Right lobe of liver (tissue), 4 donors: ENCODE measurements around the gene PLIN3.

Source experiments
- CTCF ChIP-seq, 4 donors: fragments of 200-600 bp in 3 of 4; fragments of 450-650 bp in 1 of 4; IDR thresholded peaks; one replicate each; pipeline versions ENCODE4 v1.5.1 to v1.8.0; 2016 to 2022; ENCODE audit warnings: antibody characterized with exemption in 4 of 4, mild to moderate bottlenecking in 2 of 4
- POLR2A ChIP-seq: fragments of 450-650 bp; IDR thresholded peaks from one replicate; pipeline ENCODE4 v1.6.1; 2017; ENCODE audit warnings: antibody characterized with exemption, mild to moderate bottlenecking
- donor health status: DM: no; HTN: no; CAD: no.
- donor health status: DM: no; HTN: no; CAD: no.
- donor health status: DM: no; HTN: yes; CAD: no.

GRCh38 chr19:4794971-4795370, 72.5 kb downstream of the PLIN3 start:
- no peak for TF ChIP-seq CTCF (IDR thresholded peaks at IDR 0.05)
- no peak for TF ChIP-seq POLR2A
